B cell (primary cell): ENCODE data around the gene CEP19. TPM values are rescaled to one million over a fixed set of nuclear protein-coding genes. Genes with fewer than 3 reads are reported as not detected.
A peak's percentile ranks its signal among the peaks of the same experiment; 100 is the strongest.

Experiments used
- ATAC-seq: fragments of 200-7000 bp; cut with Tn5 transposase; one replicate; pipeline ENCODE4 v1.10.0; 2021; ENCODE audit warnings: low read depth, mild to moderate bottlenecking, moderate number of reproducible peaks, moderate library complexity
- CTCF ChIA-PET: fragments of 350-600 bp; sonication (Branson Sonifier 250); formaldehyde crosslinking; loops from one replicate; lab custom pipeline; 2021; ENCODE audit warnings: antibody characterized with exemption, inconsistent platforms; lab: Charles Lee
- POLR2A ChIA-PET: fragments of 350-600 bp; sonication (Branson Sonifier 250); formaldehyde crosslinking; loops from one replicate; lab custom pipeline; 2021; ENCODE audit warnings: antibody characterized with exemption; lab: Charles Lee
- DNase-seq: peaks from one replicate; pipeline ENCODE4 v3.0.0; 2013
- H2AFZ ChIP-seq: 2 replicates; pipeline ENCODE4 v1.6.1; 2012; ENCODE audit warnings: mild to moderate bottlenecking, low read depth, low read length; ENCODE audit not compliant: insufficient read depth, poor library complexity, severe bottlenecking
- H3K27ac ChIP-seq, 2 donors: 1 replicate in 1 of 2; 2 replicates in 1 of 2; pipeline ENCODE4 v1.5.1; 2012 to 2013; ENCODE audit warnings: low read length in 2 of 2, mild to moderate bottlenecking in 2 of 2, moderate library complexity in 1 of 2
- H3K27me3 ChIP-seq, 4 experiments: fragments of 200-600 bp in 1 of 4; sonication (generic) in 1 of 4; replicated peaks in 1 of 4; 1 replicate in 2 of 4; 2 replicates in 2 of 4; pipeline versions ENCODE4 v1.6.1 to v1.7.0; 2013 to 2016; ENCODE audit warnings: low read length in 3 of 4, mild to moderate bottlenecking in 2 of 4, mixed read lengths in 1 of 4, moderate library complexity in 1 of 4; ENCODE audit not compliant: insufficient read depth in 4 of 4, control insufficient read depth in 3 of 4; ENCODE audit errors: control extremely low read depth in 1 of 4
- H3K36me3 ChIP-seq, 2 experiments: replicated peaks in 1 of 2; 1 replicate in 1 of 2; 2 replicates in 1 of 2; pipeline versions ENCODE4 v1.6.1 to v1.7.1; 2013; ENCODE audit warnings: low read length in 1 of 2; ENCODE audit not compliant: insufficient read depth in 2 of 2, control insufficient read depth in 1 of 2; ENCODE audit errors: control extremely low read depth in 1 of 2, extremely low read depth in 1 of 2
- H3K4me1 ChIP-seq, 2 donors: fragments of 200-600 bp in 1 of 2; sonication (generic) in 1 of 2; 1 replicate in 1 of 2; 2 replicates in 1 of 2; pipeline versions ENCODE4 v1.5.1 to v1.6.1; 2013 to 2017; ENCODE audit warnings: low read length in 2 of 2; ENCODE audit not compliant: control insufficient read depth in 2 of 2, insufficient read depth in 2 of 2
- H3K4me2 ChIP-seq: replicated peaks from 2 replicates; pipeline ENCODE3; 2012; ENCODE audit warnings: mild to moderate bottlenecking, low read depth, low read length; ENCODE audit not compliant: poor library complexity, severe bottlenecking
- H3K4me3 ChIP-seq, 5 experiments: fragments of 200-600 bp in 1 of 5; sonication (generic) in 1 of 5; 1 replicate in 3 of 5; 2 replicates in 2 of 5; pipeline versions ENCODE4 v1.5.1 to v1.7.0; 2011 to 2016; ENCODE audit warnings: low read length in 4 of 5, mild to moderate bottlenecking in 4 of 5, low read depth in 2 of 5, control low read depth in 1 of 5, moderate library complexity in 1 of 5; ENCODE audit not compliant: insufficient read depth in 1 of 5; ENCODE audit errors: control extremely low read depth in 1 of 5, extremely low read depth in 1 of 5
- H3K79me2 ChIP-seq: fragments of 200-600 bp; sonication (generic); one replicate; pipeline ENCODE4 v1.6.0; 2016; ENCODE audit warnings: low read length; ENCODE audit not compliant: control insufficient read depth, insufficient read depth
- H3K9ac ChIP-seq: fragments of 200-600 bp; sonication (generic); 2 replicates; pipeline ENCODE4 v1.6.1; 2017; ENCODE audit warnings: mild to moderate bottlenecking, low read length, moderate library complexity
- H3K9me3 ChIP-seq, 3 donors: one replicate each; pipeline versions ENCODE4 v1.6.1 to v1.7.1; 2013; ENCODE audit warnings: low read length in 2 of 3; ENCODE audit not compliant: control insufficient read depth in 2 of 3, insufficient read depth in 1 of 3; ENCODE audit errors: control extremely low read depth in 1 of 3
- H4K20me1 ChIP-seq: 2 replicates; pipeline ENCODE4 v1.6.0; 2012; ENCODE audit warnings: mild to moderate bottlenecking, low read length; ENCODE audit not compliant: insufficient read depth, control insufficient read depth, poor library complexity, severe bottlenecking
- H3K27ac Mint-ChIP-seq: one replicate; pipeline ENCODE4 v1.8.0; 2021; ENCODE audit warnings: mixed read lengths
- H3K27me3 Mint-ChIP-seq: one replicate; pipeline ENCODE4 v1.8.0; 2021; ENCODE audit warnings: mixed read lengths
- H3K4me1 Mint-ChIP-seq: one replicate; pipeline ENCODE4 v1.8.0; 2021; ENCODE audit warnings: mixed read lengths
- H3K4me3 Mint-ChIP-seq: one replicate; pipeline ENCODE4 v1.8.0; 2021; ENCODE audit warnings: mixed read lengths
- H3K9me3 Mint-ChIP-seq: one replicate; pipeline ENCODE4 v1.8.0; 2022; ENCODE audit warnings: mixed read lengths; ENCODE audit not compliant: insufficient read depth
- CTCF ChIP-seq: fragments of 200-600 bp; IDR thresholded peaks from one replicate; pipeline ENCODE4 v1.8.0; 2022; ENCODE audit warnings: antibody characterized with exemption, mild to moderate bottlenecking
- EZH2 ChIP-seq: IDR thresholded peaks from 2 replicates; pipeline ENCODE4 v1.6.1; 2012; ENCODE audit warnings: borderline replicate concordance, low read depth, mild to moderate bottlenecking, moderate library complexity, low read length; ENCODE audit not compliant: insufficient read depth, poor library complexity, severe bottlenecking
- WGBS: methylation state at CpG from one replicate; pipeline ENCODE4 v1.1.5; 2013; ENCODE audit warnings: missing lambda C conversion rate; ENCODE audit not compliant: insufficient coverage; 5-methylcytosine and 5-hydroxymethylcytosine counted together
- intact Hi-C: fragments of 100-400 bp; cut with micrococcal nuclease; formaldehyde crosslinking; loops from one replicate; pipeline ENCODE4 v1.10.0; 2022
- polyA plus RNA-seq: library from polyadenylated mRNA; depleted of rRNA; stranded (reverse); fragments of >200 nt; gene quantifications from 2 replicates; pipeline ENCODE4 v1.2.3, GENCODE V29; 2012
- total RNA-seq, 2 donors: library from RNA; stranded (reverse); fragments of 120-200 nt in 1 of 2; gene quantifications; 1 replicate in 1 of 2; 2 replicates in 1 of 2; pipeline versions ENCODE4 v1.2.3 to v1.2.4, GENCODE V29; 2013 to 2022

CEP19 gene
- total and polyA plus RNA-seq, 2 donors (not counting 1 experiment from before 2014, with no cell fraction given) = 0.45 to 4.6 TPM

- H3K4me1 Mint-ChIP-seq = peaks cover 30% of the 10 kb centered on the region
- Histone ChIP-seq H3K36me3 (peaks cover 0 to 6% of the 10 kb centered on the region in 2 experiments), H3K9me3 (no peaks in the 10 kb centered on the region), H3K79me2 (peaks cover 85% of the 10 kb centered on the region), H2AFZ (peak overlapping the region; percentile 91), H3K27ac (peak overlapping the region in 1 of 2 donors; percentile 96), H3K4me3 (peak overlapping the region; percentile 45 to 97 (median 69)), H4K20me1 (peaks cover 39% of the 10 kb centered on the region), H3K9ac (peak overlapping the region; percentile 97), H3K4me1 (peaks cover 21 to 26% of the 10 kb centered on the region in 2 donors), H3K27me3 (no peaks in the 10 kb centered on the region), H3K4me2 (peak overlapping the region; percentile 92)
- TF ChIP-seq EZH2 (no peak), CTCF (no peak)
- H3K9me3 Mint-ChIP-seq = no peaks in the 10 kb centered on the region
- WGBS = 80% methylated on average over 1 of the region's 5 CpGs
- DNase-seq (no peak), ATAC-seq (no peak)
- ChIA-PET POLR2A (no interaction called here), CTCF (interaction anchor here (1.0 to 3.1 kb wide), 4 partner anchors 56 to 205 kb away, joined by 3 to 14 read pairs (median 6); partner anchors contain the start of gene SENP5)
- peak overlapping the region; percentile 98 for H3K27ac Mint-ChIP-seq
- intact Hi-C loops = loop anchor here (2.0 to 10.0 kb wide), 2 partner anchors 63 to 133 kb away; no protein-coding TSS in a partner anchor
- H3K4me3 Mint-ChIP-seq = peak overlapping the region; percentile 100
- no peaks in the 10 kb centered on the region for H3K27me3 Mint-ChIP-seq
Observed at GRCh38 chr3:196741249-196741889, 29.3 kb upstream of the CEP19 start.
